Stimulated activated CD4-positive, alpha-beta T cell treated with anti-CD3 and anti-CD28 coated beads, Interleukin-12 subunit alpha, Interleukin-12 subunit beta, amount 100 ng/mL, for 4 hours (primary cell): ENCODE measurements around the gene ARMH3.

ENCODE experiments used
- DNase-seq: peaks from one replicate; pipeline ENCODE4 v3.0.0-alpha.2; 2020

ARMH3 gene

GRCh38 chr10:101974091-101974971, 81.6 kb downstream of the ARMH3 start:
- no peak for DNase-seq

DNA sequence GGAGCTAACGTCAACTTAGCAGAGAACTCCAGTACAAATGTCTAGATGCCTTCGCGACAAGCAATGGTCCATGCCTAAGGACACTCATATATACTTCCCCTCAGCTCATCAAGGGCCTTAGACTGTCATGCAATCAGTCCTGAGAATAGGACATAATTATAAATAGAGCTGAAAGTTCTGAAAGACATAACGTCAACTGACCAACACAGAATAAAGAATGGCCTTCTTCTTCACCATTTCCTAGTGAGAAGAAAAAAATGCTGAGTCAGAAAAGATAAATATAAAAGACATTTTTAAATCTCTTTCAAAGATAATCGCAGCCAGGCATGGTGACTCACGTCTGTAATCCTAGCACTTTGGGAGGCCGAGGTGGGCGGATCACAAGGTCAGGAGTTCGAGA, 83.2 kb downstream of the ARMH3 start:
- no peak for DNase-seq

- no peak for DNase-seq
These were observed 86.5 kb downstream of the ARMH3 start for GRCh38 chr10:101969412-101969922.

- DNase-seq: no peak
These were observed 87.0 kb downstream of the ARMH3 start for GRCh38 chr10:101968940-101969321.

DNA sequence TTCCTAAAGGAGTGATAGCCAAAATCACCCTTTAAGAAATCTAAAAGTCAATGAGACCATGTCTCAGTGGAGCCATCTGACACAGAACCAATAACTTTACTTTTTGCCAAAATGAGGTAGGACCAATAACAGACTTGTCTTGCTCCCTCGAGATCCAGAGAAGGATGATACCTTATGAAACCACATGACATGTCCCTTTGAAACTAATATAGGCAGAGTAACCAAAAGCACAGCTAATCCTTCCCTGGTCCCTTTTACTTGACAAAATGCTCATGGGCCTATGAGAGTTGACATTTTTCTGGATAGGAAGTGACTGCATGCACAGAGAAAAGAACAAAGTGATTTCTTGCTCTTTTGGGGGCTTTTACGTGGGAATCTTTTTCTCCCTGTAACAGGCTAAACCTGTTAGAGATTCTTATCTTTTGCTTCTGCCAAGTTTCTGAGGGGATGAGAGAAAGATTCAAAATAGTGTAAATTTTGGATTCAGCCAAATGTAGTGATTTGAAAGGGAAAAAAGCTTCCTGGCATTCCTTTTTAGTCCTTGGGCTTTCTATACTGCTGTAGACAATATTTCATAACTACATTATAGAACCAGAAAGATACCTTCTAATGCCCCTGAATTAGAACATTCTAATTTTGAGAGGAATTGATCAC, 87.6 kb downstream of the ARMH3 start:
- DNase-seq: no peak

- DNase-seq: no peak
These were observed 88.3 kb downstream of the ARMH3 start for GRCh38 chr10:101967713-101968112.

DNA sequence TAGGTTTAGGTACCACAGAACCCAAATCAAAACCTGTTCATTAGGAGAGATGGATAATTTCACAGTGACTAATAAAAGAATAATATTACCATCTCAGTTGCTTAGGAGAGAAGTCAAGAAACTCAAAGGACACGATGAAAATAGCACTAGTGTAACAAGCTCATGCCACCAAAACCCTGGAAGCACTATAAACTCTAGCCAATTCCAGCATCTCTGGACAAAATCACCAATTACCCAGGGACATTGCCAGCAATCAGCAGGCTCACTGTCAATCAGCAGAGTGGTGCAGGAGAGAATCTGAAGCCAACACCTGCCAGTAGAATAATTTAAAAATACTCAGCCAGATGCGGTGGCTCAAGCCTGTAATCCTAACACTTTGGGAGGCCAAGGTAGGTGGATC, 88.9 kb downstream of the ARMH3 start:
- no peak for DNase-seq

DNA sequence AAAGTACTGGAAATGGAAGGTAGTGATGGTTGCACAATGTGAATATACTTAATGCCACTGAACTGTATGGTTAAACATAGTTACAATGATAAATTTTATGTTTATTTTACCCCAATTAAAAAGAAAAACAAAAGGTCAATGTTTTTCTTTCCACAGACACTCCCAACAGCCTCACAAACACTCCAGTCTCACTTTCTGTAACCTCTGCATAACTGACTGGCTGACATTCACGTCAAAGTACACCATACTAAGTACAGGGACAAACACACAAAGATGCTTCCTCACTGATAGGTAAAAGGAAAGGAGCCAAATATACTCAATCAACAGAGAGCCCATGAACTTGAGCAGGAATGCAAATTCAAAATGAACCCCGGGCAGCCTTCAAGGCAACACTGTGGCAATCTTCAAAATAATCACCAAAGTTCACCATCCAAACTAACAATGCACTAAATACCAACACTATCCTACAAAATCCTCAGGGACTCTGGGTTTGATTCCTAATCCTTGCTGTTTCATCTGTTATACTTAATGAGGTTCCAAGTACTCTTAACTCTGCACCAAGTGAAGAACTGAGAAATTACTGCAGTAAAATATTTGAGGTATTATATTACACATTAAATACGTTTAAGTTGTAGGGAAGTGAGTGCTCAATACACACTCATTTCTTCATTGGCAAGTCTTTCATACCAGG, 90.8 kb downstream of the ARMH3 start:
- no peak for DNase-seq

DNA sequence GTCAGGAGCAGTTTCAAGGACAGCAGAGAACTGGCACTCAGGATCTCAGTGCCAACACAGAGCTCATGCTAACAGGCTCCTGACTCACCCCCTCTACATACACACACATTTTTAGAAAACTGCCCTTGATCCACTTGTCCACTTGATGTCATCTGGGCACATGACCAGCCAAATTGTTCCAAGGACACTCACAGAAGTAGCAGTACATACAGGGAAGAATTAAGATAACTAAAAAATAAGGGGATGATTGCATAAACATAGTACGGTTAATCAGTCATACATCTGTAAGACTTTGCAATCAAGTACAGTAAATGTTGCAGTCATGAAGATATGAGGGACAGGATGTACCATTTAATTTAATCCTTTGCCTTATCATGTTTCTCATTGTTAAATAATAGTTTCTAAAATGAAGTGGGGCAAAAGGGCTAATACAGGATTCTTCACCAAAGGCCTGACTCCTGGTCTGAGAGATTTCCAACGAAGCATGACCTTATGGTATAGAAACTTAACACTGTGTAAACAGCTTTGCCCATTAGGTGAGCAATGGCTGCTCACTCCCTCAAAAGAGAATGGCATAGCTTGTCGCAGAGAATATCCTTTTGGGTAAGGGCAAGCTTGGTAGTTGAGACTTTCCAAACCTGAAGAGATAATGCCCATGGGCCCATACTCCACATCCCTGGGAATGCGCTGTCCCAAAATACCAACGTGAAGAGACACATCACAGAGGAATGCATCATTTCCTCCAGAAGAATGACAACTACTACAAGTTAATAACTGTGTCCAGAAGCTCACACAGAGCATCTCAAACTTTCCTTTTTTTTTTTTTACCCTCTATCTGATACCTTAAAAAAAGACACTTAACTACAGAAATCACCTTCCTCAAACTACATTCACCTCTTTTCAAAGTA, 94.1 kb downstream of the ARMH3 start:
- DNase-seq: no peak

- DNase-seq: no peak
These were observed 95.0 kb downstream of the ARMH3 start for GRCh38 chr10:101960879-101961395.

DNA sequence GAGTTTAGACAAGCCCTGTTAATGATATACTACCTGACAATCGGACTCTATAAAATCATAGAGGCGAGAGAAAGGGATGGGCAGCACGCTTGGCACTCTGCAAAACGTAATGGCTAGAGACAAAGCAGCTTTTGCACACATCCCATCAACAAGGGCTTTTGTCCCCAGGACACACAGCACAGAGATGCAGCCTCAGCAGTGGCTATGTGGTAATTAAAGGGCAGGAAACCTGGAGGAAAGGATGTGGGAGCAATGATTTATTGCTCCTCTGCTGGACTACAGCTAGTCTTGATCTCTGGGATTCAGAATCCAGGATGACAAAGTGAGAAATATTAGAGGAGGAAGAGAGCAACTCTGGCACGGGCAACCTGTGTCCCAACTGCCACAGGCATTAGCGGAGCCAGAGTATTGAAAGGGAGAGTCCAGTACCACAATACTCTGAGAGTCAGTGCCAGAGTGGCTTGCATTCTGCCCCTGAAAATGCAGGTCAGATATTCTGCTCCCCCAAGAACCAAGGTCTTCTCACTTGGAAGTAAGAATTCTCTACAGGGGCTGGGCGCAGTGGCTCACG, 96.5 kb downstream of the ARMH3 start:
- no peak for DNase-seq

DNA sequence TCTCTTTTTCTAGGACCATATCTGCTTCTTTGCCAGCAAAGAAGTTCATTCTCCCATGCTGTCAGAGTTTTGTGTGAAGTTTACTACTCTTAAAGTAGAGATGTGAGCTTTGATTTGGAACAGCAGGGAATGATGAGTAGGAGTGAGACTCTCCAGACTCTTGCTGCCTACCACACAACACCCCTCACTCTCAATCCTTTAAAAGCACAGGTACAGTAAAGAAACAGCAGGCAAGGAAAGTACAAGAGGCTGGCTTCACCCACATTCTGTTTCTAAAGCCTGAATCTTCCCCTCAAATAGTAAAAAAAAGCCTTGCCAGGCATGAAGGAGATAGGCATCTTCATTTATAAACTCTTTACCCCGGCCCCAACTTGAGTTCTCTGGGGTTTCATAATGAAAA, 97.3 kb downstream of the ARMH3 start:
- DNase-seq: no peak

GRCh38 chr10:101956898-101957297, 99.1 kb downstream of the ARMH3 start:
- no peak for DNase-seq

- no peak for DNase-seq
These were observed 99.9 kb downstream of the ARMH3 start for GRCh38 chr10:101956117-101956516.

DNA sequence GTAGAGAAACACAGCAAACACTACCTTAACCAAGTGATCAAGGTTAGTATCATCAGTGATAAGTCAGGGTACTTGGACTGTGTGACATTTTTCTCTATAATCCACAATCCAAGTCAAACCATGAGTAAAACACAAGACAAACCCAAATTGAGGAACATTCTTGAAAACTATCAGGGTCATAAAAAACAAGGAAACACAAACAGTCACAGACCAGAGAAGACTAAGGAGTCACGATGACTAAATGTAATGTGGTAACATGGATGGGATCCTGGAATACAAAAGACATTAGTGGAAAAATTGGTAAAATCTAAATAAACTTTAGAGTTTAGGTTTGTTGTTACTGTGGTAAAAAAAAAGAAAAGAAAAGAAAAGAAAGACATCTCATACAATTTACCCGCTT, 103.8 kb downstream of the ARMH3 start:
- no peak for DNase-seq

- DNase-seq: no peak
These were observed 105.8 kb downstream of the ARMH3 start for GRCh38 chr10:101950213-101950612.

DNA sequence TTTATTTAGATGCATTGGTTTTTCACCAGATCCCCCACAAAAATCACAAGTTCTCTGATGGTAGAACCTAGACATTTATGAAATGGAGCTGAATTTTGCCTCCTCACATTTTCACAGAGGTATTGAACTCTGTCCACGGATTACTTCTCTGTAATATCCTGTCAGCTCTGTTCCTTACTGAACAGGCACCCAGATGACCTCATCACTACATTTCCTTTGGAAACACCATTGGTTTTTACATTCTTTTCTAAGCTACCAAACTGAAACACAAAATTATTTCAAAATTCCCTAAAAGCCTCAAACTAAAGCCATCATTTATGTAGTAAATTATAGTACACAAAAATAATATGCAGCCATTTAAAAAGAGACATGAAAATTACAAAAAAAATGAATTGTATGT, 114.1 kb downstream of the ARMH3 start:
- no peak for DNase-seq

DNA sequence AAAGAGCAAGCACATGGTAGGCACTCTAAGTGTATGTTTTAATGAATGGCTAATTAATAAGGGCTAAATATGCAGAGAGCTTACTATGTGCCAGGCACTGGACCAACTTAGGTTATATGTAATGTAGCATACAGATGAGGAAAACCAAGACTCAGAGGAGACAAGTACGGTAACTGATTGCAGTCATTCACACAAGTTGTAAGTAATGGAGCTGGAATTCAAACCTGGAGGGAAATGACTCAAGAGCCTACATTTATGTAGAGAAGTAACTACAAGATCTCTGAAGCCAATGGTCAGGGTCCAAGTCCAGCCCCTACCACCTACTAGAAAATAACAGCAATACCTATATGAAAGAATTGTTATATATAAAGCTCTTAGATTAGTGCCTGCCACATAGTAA, 115.1 kb downstream of the ARMH3 start:
- no peak for DNase-seq

DNA sequence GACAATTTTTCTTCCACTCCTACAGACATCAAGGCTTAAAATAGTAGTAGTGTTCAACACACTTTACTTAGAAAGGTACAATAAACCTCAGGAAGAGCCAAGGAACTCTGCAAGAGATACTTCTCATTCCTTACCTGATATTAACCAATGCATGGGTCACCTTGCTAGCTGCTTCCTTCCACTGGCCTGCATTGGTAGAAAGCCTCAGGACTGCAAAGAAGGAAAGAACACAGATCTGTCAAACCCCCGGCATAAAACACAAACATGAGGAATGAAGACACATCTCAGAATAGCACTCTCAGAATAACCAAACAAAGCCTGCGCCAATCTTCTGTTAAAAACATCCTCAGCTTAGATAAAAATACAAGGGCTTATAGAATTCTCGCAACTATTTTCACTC, 116.2 kb downstream of the ARMH3 start:
- no peak for DNase-seq

GRCh38 chr10:101939008-101939648, 116.8 kb downstream of the ARMH3 start:
- DNase-seq: no peak

DNA sequence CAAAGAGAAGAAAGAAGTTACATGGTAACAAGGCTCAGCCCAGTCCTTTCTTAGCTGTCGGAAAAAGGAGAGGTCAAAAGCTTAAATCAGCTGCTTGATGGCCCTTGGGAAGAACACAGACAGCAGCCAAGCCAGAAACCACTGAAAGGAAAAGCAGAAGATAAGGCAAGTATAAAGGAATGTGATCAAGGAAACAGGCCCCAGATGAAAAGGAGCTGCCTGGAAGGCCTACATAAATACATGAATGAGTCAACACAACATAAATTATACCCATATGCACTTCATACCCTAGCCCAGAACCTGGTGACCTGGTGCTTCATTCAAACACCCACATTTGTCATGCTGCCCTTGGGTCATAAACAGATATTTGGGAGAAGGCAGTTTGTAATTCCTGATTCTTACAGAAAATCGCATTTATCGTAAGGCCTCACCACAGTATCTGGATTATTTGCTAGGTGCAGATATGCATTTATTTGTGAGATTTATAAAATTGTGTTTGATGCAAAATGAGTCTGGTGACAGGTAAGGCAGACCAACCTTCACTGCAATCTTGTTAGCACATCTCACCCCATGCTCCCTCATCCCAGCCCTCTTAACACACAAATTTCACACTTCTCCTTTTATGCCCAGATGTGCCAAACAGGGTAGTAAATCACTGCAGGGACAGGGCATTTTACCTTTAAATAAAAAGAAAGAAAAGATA, 117.5 kb downstream of the ARMH3 start:
- no peak for DNase-seq
